Stomach smooth muscle (tissue), 2 donors: ENCODE data around the gene ZBTB46.
"Not testable (repeated sequence)": the region's sequence is repeated elsewhere in the genome, so short reads cannot be mapped to it uniquely, and the experiment has no call there.

Source experiments
- H3K27ac ChIP-seq: one replicate; pipeline ENCODE4 v1.7.0; 2013; ENCODE audit warnings: mild to moderate bottlenecking, low read length, inconsistent platforms
- H3K27me3 ChIP-seq, 2 donors: one replicate each; pipeline ENCODE4 v1.7.0; 2013; ENCODE audit warnings: low read length in 2 of 2; ENCODE audit not compliant: insufficient read depth in 2 of 2, control insufficient read depth in 1 of 2
- H3K36me3 ChIP-seq, 2 donors: one replicate each; pipeline ENCODE4 v1.7.0; 2013; ENCODE audit warnings: low read length in 2 of 2; ENCODE audit not compliant: control insufficient read depth in 2 of 2, insufficient read depth in 2 of 2
- H3K4me1 ChIP-seq: one replicate; pipeline ENCODE4 v1.7.0; 2013; ENCODE audit warnings: low read length; ENCODE audit not compliant: control insufficient read depth, insufficient read depth
- H3K4me3 ChIP-seq, 2 donors: one replicate each; pipeline ENCODE4 v1.7.0; 2013; ENCODE audit warnings: low read length in 2 of 2
- H3K9ac ChIP-seq, 2 donors: one replicate each; pipeline ENCODE4 v1.7.0; 2013; ENCODE audit warnings: low read length in 2 of 2, mild to moderate bottlenecking in 1 of 2
- H3K9me3 ChIP-seq, 2 donors: one replicate each; pipeline ENCODE4 v1.7.0; 2013; ENCODE audit warnings: low read length in 2 of 2; ENCODE audit not compliant: control insufficient read depth in 2 of 2
- donor health status: healthy.
- donor health status: Pancreatic carcinoma.

ZBTB46 gene, protein sequence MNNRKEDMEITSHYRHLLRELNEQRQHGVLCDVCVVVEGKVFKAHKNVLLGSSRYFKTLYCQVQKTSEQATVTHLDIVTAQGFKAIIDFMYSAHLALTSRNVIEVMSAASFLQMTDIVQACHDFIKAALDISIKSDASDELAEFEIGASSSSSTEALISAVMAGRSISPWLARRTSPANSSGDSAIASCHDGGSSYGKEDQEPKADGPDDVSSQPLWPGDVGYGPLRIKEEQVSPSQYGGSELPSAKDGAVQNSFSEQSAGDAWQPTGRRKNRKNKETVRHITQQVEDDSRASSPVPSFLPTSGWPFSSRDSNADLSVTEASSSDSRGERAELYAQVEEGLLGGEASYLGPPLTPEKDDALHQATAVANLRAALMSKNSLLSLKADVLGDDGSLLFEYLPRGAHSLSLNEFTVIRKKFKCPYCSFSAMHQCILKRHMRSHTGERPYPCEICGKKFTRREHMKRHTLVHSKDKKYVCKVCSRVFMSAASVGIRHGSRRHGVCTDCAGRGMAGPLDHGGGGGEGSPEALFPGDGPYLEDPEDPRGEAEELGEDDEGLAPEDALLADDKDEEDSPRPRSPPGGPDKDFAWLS

DNA sequence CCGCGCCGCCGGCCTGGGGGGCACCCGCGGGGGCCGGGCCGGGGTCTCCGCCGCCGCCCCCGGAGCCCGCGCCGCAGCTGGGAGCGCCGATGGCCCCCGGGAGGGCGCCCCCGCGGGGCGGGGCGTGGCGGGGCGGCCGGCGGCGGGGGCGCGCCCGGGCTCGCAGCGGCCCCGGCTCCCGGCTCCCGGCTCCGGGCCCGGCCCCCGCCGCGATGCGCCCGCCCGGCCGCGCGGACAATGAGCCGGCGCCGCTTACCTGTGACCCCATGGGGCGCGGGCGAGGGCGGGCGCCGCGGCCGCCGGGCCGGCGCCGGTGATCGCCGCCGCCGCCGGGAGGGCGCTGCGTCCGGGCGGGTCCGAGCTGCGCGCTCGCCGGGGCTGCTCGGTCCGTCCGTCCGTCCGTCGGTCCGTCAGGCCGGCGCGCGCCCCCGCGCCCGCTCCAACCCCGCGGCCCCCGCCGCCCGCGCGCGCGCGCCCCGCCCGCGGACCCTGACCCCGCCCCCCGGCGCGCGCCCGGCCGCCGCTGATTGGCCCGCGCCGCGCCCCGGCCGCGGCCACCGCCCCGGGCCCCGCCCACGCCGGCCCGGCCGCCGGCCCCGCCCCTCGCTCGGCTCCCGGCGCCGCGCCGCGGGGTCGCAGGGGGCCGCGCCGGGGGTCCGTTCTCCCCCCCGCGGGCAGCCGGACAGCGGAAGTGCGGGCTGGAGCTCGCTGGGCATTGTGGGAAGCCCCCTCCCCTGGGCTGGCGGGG, at the start of gene ZBTB46:
Gene ZBTB46, minus strand, starts transcription at position 424 of the 748 bp plus-strand sequence. CDS start 40,507 bp downstream, outside the sequence.
- peak within 1 kb of the TSS; percentile 75 for H3K4me3 ChIP-seq
- no peaks in the 10 kb centered on the region for H3K9me3 ChIP-seq
- peaks cover 37% of the 10 kb centered on the region for H3K4me1 ChIP-seq
- peak within 1 kb of the TSS; percentile 48 to 58 for H3K9ac ChIP-seq
- no peaks in the 10 kb centered on the region for H3K36me3 ChIP-seq
- no peak within 1 kb of the TSS for H3K27ac ChIP-seq
- H3K27me3 ChIP-seq, result peaks cover 18 to 20% of the 10 kb centered on the region in 2 donors

DNA sequence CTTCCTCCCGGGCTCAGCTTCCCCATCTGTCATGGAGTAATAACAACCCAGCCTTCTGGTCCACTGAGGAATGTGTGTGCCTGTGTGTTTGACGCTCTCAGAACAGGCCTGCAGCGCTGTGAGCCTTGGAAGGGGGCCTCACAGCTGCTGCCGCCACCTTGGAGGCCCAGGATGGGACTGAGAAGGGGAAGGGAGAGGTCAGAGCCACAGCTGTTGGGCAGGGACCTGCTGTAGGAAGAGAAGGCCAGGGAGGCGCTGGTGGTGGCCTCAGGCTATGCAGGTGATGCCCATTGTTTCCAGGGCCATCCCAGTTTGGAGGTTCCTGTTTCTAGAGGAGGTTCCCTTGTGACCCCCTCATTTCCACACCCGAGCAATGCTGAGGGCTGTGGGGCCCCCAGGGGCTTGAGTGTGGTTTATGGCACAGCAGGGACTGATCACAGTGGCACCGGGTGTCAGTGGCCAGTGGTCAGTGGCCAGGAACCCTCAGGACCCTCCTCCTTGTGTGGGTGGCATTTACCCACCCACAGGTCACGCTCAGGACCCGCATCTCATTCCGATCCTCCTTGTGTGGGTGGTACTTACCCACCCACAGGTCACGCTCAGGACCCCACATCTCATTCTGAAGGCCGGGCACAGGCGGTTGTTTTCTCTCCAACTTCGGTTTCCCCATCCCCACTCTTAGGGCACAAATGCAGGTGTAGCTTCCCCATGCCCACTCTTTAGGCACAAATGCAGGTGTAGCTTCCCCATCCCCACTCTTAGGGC, 48.0 kb upstream of the ZBTB46 start:
- no peaks in the 10 kb centered on the region for H3K4me1 ChIP-seq
- H3K36me3 ChIP-seq, result peaks cover 31 to 38% of the 10 kb centered on the region in 2 donors
- no peaks in the 10 kb centered on the region for H3K9me3 ChIP-seq
- no peak overlapping the region for H3K27ac ChIP-seq
- no peak overlapping the region for H3K4me3 ChIP-seq
- H3K9ac ChIP-seq, result no peak overlapping the region
- H3K27me3 ChIP-seq, result no peaks in the 10 kb centered on the region

GRCh38 chr20:63877755-63878470, 46.8 kb upstream of the ZBTB46 start:
- H3K9me3 ChIP-seq, result no peaks in the 10 kb centered on the region
- no peak overlapping the region for H3K9ac ChIP-seq
- H3K4me3 ChIP-seq, result no peak overlapping the region
- peaks cover 35 to 36% of the 10 kb centered on the region in 2 donors for H3K36me3 ChIP-seq
- peaks cover 2% of the 10 kb centered on the region for H3K4me1 ChIP-seq
- H3K27me3 ChIP-seq, result no peaks in the 10 kb centered on the region
- H3K27ac ChIP-seq, result no peak overlapping the region

DNA sequence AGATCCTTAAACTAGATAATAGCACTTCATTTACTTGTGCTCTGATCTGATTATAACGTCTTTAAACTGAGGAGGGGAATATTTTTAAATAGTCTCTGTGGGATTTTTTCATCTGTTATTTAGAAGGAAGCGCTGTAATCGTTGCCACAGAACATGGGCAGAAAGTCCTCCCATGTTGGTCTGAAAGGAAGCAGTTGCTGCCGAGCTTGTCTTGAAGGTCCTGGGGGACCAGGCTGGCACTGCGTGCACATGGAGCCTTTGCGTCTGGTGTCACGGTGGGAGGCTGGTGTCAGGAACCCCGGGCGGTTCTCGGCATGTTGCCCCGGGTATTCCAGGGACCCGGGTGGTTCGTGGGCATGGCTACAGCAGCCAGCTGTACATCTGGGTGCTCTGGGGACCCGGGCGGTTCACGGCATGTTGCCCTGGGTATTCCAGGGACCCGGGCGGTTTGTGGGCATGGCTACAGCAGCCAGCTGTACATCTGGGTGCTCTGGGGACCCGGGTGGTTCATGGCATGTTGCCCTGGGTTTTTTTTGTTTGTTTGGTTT, 45.5 kb upstream of the ZBTB46 start:
- Histone ChIP-seq H3K4me3 (no peak overlapping the region), H3K4me1 (peaks cover 2% of the 10 kb centered on the region), H3K27ac (no peak overlapping the region), H3K36me3 (peaks cover 33 to 37% of the 10 kb centered on the region in 2 donors), H3K9me3 (no peaks in the 10 kb centered on the region), H3K9ac (no peak overlapping the region), H3K27me3 (no peaks in the 10 kb centered on the region)

GRCh38 chr20:63874241-63874640, 43.2 kb upstream of the ZBTB46 start:
- not testable (repeated sequence) for H3K9me3 ChIP-seq, H3K4me1 ChIP-seq, H3K9ac ChIP-seq, H3K27ac ChIP-seq, H3K27me3 ChIP-seq, H3K4me3 ChIP-seq
- H3K36me3 ChIP-seq, result peaks cover 43 to 46% of the 10 kb centered on the region in 2 donors

- no peak overlapping the region for H3K27ac ChIP-seq
- H3K9me3 ChIP-seq, result no peaks in the 10 kb centered on the region
- H3K27me3 ChIP-seq, result no peaks in the 10 kb centered on the region
- peaks cover 48 to 52% of the 10 kb centered on the region in 2 donors for H3K36me3 ChIP-seq
- H3K9ac ChIP-seq, result no peak overlapping the region
- H3K4me1 ChIP-seq, result peaks cover 2% of the 10 kb centered on the region
- no peak overlapping the region for H3K4me3 ChIP-seq
Observed at GRCh38 chr20:63873477-63873971, 42.5 kb upstream of the ZBTB46 start.

- no peak overlapping the region for H3K27ac ChIP-seq
- no peaks in the 10 kb centered on the region for H3K27me3 ChIP-seq
- H3K4me3 ChIP-seq, result no peak overlapping the region
- H3K9ac ChIP-seq, result no peak overlapping the region
- no peaks in the 10 kb centered on the region for H3K9me3 ChIP-seq
- H3K36me3 ChIP-seq, result peaks cover 15 to 20% of the 10 kb centered on the region in 2 donors
- peaks cover 20% of the 10 kb centered on the region for H3K4me1 ChIP-seq
Observed at GRCh38 chr20:63868264-63868663, 37.2 kb upstream of the ZBTB46 start.

DNA sequence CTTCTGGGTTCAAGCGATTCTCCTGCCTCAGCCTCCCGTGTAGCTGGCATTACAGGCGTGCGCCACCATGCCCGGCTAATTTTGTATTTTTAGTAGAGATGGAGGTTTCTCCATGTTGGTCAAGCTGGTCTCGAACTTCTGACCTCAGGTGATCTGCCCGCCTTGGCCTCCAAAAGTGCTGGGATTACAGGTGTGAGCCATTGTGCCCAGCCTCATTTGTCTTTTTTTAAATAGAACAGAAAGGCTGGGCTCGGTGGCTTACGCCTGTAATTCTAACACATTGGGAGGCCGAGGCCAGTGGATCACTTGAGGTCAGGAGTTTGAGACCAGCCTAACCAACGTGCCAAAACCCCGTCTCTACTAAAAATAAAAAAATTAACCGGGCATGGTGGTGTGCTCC, 36.0 kb upstream of the ZBTB46 start:
- peaks cover 17% of the 10 kb centered on the region in 2 donors for H3K36me3 ChIP-seq
- not testable (repeated sequence) for H3K4me3 ChIP-seq, H3K9me3 ChIP-seq, H3K27ac ChIP-seq, H3K9ac ChIP-seq, H3K27me3 ChIP-seq
- peaks cover 23% of the 10 kb centered on the region for H3K4me1 ChIP-seq

DNA sequence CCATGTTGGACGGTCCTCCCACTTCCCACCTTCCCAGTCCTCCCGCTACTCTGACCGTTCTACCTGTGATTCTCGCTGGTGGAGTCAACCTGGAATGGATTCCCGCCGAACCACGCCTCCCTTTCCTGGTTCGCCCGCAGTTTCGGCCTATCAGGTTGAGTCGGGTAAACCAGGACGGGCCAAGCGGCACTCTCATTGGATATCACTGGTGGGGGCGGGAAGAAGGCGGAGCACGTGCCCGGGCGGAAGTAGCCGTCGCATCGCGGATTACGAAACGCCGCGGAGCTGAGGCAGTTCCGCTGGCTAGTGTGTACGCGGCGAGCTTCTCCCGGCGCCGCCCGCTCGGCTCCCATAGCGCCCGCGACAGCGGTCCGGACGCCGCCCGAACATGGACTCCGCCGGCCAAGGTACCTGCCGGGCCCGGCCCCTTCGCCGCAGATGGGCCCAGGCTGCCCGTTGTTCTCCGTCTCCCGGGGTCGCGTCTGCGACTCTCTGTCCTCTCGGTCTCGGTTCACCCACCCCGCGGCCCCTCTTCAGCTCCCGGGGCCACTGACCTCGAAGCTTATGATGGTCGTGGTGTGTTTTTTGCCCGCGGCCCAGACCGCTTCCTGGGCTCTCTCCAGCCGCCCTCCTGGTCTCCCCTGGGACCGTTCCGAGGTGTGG, 34.0 kb upstream of the ZBTB46 start, which contains the start of gene TPD52L2:
Gene TPD52L2, plus strand, starts transcription at position 293 of the 663 bp plus-strand sequence. Its CDS starts 96 bp downstream, at position 389.
- H3K4me3 ChIP-seq, result peak within 1 kb of the TSS; percentile 91 to 94
- H3K9ac ChIP-seq, result peak within 1 kb of the TSS; percentile 92 to 94
- peaks cover 13 to 15% of the 10 kb centered on the region in 2 donors for H3K36me3 ChIP-seq
- H3K9me3 ChIP-seq, result no peaks in the 10 kb centered on the region
- H3K27me3 ChIP-seq, result no peaks in the 10 kb centered on the region
- H3K27ac ChIP-seq, result peak within 1 kb of the TSS; percentile 85
- peaks cover 23% of the 10 kb centered on the region for H3K4me1 ChIP-seq
